GM23248 (cell line): ENCODE measurements around the gene CARD16.

Experiments used
- EZH2 ChIP-seq: fragments of 200-600 bp; sonication (generic); IDR thresholded peaks from 2 replicates; pipeline ENCODE4 v1.6.1; 2018; ENCODE audit warnings: antibody characterized with exemption, mild to moderate bottlenecking; ENCODE audit not compliant: insufficient read depth, poor library complexity, severe bottlenecking
- EZH2phosphoT487 ChIP-seq: fragments of 200-600 bp; sonication (generic); IDR thresholded peaks from 2 replicates; pipeline ENCODE4 v1.6.1; 2018; ENCODE audit warnings: antibody characterized with exemption, moderate library complexity, mild to moderate bottlenecking, low read depth; ENCODE audit not compliant: insufficient read depth

- TF ChIP-seq EZH2, result no peak
- TF ChIP-seq EZH2phosphoT487, result no peak
Measured at GRCh38 chr11:105052487-105052886, 7.4 kb upstream of the CARD16 start.
